A204.1 (cell line): ENCODE results near the gene LRRC25.
A peak's percentile ranks its signal among the peaks of the same experiment; 100 is the strongest.
"Not testable (repeated sequence)": the region's sequence is repeated elsewhere in the genome, so short reads cannot be mapped to it uniquely, and the experiment has no call there.

Source experiments
- FAIRE-seq: peaks from 2 replicates; lab custom pipeline; 2012; peaks lifted over from hg19 to GRCh38; lab: Jason Lieb, UNC

The LRRC25 gene

GRCh38 chr19:18379803-18380747, 17.3 kb downstream of the LRRC25 start:
- FAIRE-seq: no peak

GRCh38 chr19:18377026-18377425, 20.4 kb downstream of the LRRC25 start:
- no peak for FAIRE-seq

GRCh38 chr19:18373892-18374629, 23.4 kb downstream of the LRRC25 start:
- no peak for FAIRE-seq

- no peak for FAIRE-seq
Measured at GRCh38 chr19:18373407-18373891, 24.0 kb downstream of the LRRC25 start.

- FAIRE-seq: no peak
Measured at GRCh38 chr19:18368504-18369222, 28.8 kb downstream of the LRRC25 start.

- FAIRE-seq: no peak
Measured at GRCh38 chr19:18366021-18366435, 31.4 kb downstream of the LRRC25 start.

GRCh38 chr19:18364826-18365528, 32.4 kb downstream of the LRRC25 start:
- no peak for FAIRE-seq

GRCh38 chr19:18364277-18364825, 33.1 kb downstream of the LRRC25 start:
- not testable (repeated sequence) for FAIRE-seq

- FAIRE-seq: no peak
Measured at GRCh38 chr19:18363787-18364186, 33.6 kb downstream of the LRRC25 start.

- no peak for FAIRE-seq
Measured at GRCh38 chr19:18362934-18363542, 34.4 kb downstream of the LRRC25 start.

- FAIRE-seq: no peak
Measured at GRCh38 chr19:18361646-18362045, 35.8 kb downstream of the LRRC25 start.

GRCh38 chr19:18357041-18357440, 40.4 kb downstream of the LRRC25 start:
- FAIRE-seq: no peak

GRCh38 chr19:18354743-18355142, 42.7 kb downstream of the LRRC25 start:
- not testable (repeated sequence) for FAIRE-seq

- no peak for FAIRE-seq
Measured at GRCh38 chr19:18353378-18354005, 43.9 kb downstream of the LRRC25 start.

GRCh38 chr19:18351544-18351943, 45.9 kb downstream of the LRRC25 start:
- no peak for FAIRE-seq

GRCh38 chr19:18350490-18350889, 46.9 kb downstream of the LRRC25 start:
- FAIRE-seq: no peak

- peak; percentile 94 for FAIRE-seq
Measured at GRCh38 chr19:18349524-18350128, 47.8 kb downstream of the LRRC25 start.

GRCh38 chr19:18348818-18349339, 48.5 kb downstream of the LRRC25 start:
- FAIRE-seq: not testable (repeated sequence)

GRCh38 chr19:18348171-18348570, 49.3 kb downstream of the LRRC25 start:
- FAIRE-seq: no peak

GRCh38 chr19:18346091-18346490, 51.3 kb downstream of the LRRC25 start:
- FAIRE-seq: no peak
